Hematopoietic multipotent progenitor cell treated with erythropoietin and hydrocortisone succinate and interleukin-3 and kit ligand, for 17 days (in vitro differentiated cells): Measurements from ENCODE around the gene TMEM87A.

ENCODE experiments used
- DNase-seq: peaks from one replicate; pipeline ENCODE4 v3.0.0-alpha.2; 2015; ENCODE audit warnings: low spot score

TMEM87A gene

DNA sequence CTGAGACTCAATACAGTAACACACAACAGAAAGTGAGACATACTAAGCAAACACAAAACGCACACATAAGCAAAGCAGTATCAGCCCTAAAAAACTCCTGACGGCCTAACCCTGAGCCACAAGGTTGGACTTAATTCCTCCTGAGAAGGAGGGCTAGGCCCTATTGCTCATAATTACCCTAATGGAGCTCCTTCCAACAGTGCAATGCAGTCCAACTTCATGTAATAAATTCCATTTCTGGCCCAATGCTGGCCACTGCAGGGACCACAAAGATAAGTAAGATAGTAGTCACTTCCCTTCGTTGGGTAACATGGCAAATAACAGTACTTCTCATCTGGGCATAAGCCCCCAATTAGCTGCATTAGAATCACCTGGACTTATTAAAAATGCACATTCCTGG, 69.3 kb downstream of the TMEM87A start:
- no peak for DNase-seq

DNA sequence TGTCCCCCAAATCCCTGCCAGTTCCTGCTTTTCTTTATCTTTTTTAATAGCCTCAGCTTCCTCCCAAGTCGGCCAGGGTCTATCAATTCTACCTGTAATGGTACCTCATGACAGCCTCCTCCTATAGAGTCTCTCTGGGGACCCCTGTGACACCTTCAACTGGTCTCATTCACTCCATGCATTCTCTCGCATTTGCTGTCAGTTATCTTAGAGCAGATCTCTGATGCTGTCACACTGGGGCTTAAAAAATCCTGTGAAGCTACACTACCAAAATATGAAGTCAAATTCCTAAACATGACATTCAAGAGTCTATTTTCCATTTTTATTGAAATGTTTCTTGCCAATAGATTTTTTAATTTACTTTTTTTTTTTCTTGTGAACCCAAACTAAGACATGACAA, 70.6 kb downstream of the TMEM87A start:
- DNase-seq, result no peak

DNA sequence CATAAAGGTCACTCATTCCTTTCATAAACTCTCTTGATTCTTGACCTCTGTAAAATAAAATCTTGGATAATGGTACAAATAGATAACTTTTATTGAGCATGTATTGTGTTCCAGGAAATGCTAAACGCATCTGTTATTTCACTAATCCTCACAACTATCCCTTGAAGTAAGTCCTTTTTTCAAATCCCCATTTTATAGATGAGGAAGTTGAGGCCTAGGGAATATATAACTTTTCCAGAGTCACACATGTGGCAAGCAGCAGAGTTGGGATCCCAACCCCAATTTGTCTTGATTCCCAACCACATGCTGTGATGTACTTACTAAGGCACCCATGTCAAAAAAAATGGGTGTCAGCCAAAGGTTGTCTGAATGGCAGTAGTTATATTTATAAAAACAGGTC, 71.4 kb downstream of the TMEM87A start:
- DNase-seq, result no peak

DNA sequence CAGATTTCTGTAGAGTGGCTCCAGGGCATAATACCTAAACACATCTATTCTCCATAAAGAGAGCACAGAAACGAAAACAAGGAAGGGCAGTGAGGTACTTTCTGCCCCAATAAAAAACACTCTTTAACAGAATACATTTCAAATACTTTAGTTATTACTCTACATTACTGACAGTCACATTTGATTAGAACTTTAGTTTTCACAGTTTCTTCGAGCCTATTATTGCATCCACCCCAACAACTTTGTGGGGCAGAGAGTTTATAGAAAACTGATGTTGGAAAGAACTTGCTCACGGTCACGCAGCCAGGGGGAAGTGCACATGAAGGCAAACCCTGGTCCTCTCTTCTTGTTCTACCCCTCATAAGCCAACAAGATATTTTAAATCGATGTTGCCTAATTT, 74.1 kb downstream of the TMEM87A start:
- DNase-seq, result no peak

DNA sequence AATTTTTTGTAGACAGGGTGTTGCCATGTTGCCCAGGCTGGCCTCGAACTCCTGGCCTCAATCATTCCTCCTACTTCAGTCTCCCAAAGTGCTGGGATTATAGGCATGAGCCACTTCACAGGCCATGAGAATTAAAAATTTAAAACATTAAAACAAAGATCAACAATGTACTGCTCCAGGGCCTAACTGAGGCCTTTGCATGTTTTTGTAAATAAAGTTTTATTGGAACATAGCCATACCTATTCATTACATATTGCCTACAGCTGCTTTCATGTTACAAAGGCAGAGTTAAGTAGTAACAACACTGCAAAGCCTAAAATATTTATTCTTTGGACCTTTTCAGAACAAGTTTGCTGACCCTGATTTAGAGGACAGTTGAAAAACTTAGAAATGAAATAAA, 74.7 kb downstream of the TMEM87A start:
- DNase-seq, result no peak

DNA sequence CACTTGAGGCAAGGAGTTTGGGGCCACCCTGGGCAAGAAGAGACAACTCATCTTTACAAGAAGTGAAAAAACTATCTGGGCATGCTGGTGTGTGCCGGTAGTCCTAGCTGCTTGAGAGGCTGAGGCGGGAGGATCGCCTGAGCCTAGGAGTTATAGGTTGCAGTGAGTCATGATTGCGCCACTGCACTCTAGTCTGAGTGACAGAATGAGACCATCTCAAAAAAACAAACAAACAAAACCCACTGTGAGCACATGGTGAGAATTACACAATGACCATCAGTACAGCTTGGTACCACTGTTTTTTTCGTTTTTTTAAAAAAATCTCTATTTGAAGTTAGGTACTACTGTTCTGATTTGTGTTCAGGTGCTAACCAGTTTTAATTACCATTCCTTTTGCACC, 78.7 kb downstream of the TMEM87A start:
- DNase-seq, result no peak

DNA sequence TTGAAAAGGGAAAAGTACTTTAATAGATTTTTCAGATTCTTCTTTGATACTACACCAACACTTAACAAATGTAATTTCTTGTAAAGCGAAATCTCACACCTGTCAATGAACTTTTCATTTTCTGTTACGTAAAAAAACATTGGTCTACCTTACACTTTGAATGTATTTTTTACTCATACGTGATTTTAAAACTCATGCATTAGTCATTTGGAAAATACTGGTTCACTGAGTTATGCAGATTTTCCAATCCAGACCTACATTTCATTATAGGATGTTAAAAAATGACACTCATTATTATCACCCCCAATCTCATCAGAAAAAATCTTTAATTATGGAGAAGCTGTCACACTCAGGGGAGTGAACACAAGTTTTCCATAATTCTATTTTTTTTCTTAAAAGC, 79.8 kb downstream of the TMEM87A start:
- DNase-seq, result no peak

DNA sequence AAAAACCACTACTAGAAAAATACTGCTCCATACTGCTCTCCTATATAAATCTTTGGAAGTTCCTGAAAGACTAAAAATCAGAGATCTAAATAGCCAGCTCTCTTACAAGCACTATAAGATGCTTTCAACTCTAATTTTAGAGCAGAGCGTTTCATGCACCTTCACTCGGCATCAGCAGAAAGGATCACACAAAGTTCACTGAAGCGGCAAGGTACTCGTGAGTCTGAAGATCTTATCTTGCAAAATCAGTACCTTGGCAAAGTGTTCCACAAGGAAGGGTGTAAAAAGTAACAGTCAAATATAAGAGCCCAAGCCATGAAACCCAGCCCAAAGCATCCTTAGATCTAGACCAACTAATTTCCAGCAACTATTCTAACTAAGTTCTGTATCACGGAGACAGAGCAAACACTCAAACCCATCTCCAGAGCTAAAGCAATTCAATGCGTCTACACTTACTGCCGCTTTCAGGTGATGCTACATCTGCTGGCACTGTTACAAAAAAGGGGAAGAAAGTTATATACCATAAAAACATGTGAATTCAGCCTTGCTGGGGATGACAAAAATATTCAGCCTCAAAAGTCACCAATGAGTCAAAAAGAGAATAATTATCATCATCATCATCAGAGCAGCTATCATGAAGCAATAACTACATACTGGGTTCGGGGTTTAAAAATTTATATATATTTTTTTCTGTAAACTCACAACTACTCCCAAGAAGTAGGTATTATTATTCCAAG, 81.5 kb downstream of the TMEM87A start:
- no peak for DNase-seq

DNA sequence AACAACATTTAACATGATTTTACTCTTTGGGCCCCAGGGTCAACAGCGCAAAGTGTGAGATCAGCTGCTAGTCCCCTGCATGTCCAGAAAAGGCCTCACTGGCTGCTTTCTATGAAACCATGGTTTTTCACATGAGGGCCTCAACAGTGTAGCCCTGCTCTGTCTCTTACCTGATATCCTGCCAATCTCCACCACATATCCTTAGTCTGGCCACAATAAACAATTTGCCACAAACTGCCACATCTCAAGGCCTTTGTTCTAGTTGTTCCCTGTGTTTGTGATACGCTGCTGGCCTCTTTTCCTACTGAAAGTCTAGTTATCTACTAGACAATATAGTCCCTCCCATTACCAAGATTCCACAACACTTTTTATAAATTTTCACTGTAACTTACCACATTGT, 82.9 kb downstream of the TMEM87A start:
- DNase-seq, result no peak

DNA sequence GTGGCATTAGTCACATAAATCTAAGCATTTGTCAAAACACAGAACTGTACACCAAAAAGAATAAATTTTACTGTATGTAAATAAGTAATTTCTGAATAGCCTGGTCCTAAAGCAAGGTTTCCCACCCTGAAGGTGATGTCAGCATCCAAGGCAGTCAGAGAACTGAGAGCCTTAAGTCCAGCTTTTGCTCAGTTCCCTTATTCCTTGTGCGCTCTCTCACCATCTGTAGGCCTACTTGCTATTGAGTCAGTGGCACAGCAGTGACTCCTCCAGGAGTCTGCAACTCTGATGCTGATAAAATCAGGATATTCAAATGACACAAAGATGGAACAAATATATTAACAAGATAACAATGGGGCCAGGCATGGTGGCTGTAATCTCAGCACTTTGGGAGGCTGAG, 87.4 kb downstream of the TMEM87A start:
- no peak for DNase-seq

DNA sequence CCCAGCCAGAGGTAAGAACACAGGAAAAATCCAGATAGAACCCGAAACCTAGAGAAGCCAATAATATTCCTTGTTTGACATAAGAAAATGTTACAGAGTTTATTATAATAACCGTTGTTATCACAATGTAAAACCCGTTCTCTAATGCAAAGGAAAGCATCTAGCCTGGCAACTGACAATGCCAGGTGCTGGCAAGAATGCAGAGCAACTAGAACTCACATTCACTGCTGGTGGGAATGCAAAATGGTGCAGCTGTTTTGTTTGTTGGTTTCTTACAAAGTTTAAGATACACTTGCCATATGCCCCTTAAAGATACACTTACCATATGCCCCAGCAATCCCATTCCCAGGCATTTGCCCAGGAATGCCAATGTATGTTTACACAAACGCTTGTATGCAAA, 88.5 kb downstream of the TMEM87A start:
- DNase-seq, result no peak

DNA sequence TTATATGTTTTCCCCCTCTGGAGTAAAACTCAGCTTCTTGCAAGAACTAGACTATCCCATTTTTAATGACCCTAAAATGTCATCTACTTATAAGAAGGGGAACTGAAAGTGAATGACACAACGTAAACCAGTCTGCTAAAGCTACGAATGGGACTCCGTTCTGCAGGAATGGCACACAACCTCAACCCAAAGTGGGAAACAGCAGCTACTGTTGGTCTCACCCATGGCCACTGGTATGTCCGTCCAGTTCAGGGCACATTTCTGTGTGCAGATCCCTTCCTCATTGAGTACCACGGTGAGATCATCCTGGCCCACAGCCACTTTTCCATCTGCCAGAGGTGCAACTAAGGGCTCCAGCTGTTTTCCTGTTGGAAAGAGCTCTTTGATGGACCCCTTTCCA, 88.9 kb downstream of the TMEM87A start:
- no peak for DNase-seq

DNA sequence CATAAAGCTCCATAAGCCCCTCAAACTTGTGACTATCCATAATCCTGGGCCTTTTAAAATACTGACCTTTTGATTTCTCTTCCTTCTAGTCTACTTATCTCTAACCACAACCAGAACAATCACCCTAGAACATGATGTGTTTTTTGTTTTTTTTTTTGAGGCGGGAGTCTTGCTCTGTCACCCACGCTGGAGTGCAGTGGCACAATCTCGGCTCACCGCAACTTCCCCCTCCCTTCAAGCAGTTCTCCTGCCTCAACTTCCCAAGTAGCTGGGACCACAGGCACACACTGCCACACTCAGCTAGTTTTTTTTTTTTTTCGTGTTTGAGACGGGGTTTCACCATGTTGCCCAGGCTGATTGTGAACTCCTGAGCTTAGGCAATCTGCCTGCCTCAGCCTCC, 90.3 kb downstream of the TMEM87A start:
- no peak for DNase-seq

DNA sequence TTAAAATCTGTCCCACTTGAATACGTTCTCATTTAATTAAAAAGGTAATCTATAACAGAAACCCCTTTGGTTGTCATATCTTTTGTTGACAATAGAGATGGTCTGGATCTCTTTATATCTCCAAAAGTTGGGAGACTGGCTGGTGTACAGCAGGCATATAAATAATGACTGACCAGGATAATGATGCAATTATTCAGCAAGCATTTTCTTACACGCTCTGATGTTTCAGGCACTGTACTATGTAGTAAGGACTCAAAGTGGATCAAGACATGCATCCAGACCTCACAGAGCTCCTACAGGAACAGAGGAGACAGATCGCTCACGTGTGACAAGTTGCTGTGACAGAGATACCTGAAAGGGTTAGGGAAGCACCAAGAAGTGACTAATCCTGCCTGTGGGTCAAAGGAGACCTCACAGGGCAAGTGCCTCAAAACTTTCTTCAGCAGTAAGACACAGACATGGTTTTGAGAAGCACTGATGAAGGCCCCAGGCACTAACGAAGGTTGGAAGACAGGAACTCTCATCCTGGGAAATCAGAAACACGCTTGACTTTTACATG, 90.8 kb downstream of the TMEM87A start:
- DNase-seq, result no peak

DNA sequence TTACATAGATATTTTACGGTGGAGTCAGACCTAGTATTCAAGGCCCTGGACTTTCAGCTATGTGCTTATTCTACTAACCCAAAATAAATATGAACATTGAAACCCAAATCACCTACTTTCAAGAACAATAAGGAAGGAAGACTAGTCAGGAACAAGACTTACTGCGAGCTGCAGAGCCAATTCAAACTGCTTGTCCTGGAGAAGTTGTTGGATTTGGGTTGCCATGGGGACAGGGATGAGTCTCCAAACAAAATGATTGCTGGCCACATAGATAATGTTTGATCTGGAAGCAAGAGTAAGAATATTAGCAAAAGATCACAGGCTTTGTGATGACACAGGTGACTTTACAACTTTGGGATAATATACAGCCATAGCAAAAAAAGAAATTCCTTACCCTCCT, 95.2 kb downstream of the TMEM87A start:
- DNase-seq, result no peak

DNA sequence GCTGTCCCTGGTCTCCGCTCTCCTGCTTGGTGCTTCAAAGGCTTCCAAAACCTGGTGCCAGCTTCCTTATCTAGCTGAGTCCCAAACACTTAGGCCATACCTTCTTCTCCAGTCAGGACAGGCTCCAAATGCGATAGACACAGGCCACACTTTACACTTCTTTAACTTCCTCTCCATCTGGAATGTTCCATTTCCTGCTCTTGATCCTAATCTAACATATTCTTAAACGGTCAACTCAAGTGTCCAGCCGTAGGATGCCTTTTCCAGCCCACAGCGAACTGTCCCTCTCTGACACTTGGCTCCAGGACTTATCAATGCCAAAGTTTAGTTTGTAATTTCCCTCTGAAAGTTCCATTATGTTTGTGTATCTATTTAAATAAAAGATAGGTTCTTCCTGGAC, 97.6 kb downstream of the TMEM87A start:
- DNase-seq, result no peak

DNA sequence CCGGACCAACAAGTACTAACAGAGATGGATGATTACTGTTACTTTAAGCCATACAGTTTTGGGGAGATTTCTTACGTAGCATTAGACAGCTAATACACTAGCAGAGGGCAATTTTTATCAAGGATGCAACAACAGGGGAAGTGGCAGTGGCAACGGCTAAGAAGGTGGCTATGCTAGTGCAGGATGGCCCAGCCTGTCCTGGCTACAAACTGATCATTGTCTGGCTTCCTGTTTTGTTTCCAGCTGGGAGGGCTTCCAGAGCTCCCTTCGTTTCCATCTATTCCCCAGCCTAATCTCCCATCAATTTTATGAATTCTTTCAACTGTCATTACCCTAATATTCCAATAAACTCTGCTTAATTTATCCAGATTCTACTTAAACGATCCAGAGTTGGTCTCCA, 100.8 kb downstream of the TMEM87A start:
- no peak for DNase-seq

DNA sequence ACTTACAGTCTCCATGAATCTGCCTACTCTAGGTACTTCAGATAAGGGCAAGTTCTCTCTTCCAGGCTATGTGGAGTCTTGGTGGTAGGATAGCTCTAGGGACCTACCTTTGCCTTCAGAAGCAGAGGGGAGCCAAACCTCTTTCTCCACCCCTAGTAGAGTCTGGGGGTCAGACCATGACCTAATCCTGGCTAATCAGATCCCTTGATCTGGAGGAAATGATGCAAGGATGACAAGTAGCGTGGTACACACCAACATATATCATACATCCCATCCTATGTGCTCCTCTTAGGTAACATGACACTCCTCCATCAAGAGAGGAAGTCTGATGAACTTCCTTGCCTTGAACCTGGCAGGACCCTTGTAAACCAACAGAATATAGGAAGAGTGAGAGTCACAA, 101.4 kb downstream of the TMEM87A start:
- no peak for DNase-seq

DNA sequence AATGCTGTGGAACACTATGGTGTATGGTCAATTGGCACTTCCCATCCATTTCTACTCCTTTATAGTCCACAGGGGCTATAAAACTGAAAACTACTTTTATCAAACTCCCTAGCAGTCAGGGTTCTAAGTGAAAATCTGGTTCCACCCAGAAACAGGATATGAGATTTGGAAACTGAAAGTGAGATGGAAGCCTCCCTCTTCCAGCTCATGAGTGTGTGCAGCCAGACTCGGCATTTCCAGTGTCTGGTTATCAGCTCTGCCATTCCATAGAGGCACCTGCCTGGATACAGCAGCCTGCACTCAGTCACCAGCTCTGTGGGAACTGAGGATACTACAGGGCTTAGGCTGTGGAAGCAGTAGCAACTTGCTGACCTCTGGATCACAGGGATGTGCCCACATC, 102.1 kb downstream of the TMEM87A start:
- no peak for DNase-seq

DNA sequence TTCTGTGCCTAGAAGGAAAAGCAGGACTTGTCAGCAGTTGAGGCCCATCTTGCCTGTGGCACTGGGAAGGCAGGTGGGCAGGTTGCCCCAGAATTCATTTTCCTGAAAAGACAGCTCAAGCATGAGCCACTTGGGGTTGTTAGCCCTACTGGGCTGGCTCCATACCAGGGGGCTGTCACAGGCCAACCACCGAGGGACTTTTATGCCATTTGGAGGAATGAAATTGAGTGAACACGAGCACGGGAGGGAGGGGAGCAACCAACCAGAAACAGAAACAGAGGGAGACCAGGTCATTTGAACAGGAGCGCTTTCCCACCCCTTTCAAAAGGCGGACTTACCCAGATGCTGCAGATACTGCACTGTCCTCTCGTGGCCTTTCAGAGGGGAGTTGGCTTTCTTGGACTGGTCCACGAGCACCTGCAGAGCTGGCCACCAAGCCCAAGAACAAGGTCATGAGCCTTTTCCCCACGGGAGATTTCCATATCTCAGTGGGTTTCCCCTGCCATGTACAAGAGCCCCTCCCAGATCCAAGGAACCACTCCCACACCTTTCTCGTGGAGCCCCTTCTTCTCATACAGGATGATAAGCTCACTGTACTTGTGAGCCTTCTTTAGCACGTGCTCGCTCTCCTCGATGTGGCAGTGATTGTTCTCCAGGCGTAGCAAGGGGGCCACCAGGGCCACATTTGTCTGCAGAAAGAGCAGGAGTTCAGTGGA, 106.8 kb downstream of the TMEM87A start:
- DNase-seq, result no peak

DNA sequence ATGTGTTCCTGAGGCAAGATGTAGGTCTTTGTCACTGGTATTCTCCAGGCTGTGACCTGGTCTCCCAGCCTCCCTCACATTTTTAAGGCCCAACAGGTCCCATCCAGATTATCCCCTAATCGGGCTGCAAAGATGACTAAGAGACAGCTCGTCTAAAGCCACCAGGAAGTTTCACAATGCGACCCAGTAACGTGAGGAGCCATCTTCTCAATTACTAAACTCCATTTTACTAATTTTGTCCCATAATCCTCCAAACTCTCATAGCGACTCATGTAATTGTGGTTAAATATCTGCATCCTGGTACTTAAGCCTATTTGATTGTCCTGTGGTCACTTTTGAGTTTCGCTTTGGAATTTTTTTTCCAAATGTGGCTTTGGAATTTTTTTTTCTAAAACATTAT, 108.1 kb downstream of the TMEM87A start:
- no peak for DNase-seq

DNA sequence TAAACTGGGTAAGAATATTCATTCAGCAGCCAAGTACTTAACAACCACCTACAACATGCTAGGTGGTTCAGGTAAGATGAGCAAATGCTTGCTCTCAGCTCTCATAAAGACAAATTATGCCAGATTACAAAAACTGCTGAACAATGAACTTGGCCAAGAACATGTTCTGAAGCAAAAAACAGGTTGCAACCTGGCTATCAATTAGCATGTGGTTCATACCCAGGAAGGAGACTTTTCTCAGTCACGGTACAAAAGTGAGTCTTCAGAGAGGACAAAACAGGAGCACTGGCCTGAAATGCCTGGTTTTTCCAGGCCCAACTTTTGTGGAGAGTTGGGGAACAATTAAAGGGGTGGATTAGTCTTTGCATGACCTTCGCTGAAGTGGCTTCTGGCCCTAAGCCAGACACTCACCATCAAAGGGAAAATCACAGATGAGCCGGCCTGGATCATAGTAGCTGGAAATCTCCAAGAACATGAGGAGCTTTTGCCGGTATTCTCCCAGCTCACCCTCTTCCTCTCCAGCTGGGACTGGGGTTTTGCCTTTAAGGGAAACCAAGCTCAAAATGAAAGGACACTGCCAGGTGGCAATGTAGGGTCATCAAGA, 109.2 kb downstream of the TMEM87A start:
- DNase-seq, result no peak

DNA sequence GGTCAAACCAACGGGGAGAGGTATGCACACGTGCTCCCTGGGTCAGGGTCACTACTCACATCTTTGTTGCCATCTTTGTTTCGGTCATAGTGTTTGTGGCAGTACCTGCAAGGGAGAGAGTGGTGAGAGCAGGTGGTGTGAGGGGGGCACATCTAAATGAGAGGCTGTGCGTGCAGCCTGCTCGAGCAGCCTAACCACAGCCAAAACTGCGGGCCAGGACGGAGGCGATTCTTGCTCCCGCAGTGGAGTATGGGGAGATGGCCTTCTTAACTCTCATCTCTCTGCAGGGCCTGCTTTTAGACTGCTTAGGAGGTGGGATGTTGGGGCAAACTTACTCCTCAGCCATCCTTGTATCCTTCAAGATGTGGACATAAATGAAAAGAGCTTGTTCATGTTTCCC, 109.9 kb downstream of the TMEM87A start:
- DNase-seq, result no peak
